Measurements from ENCODE around the gene IGFN1.
"Not testable (repeated sequence)": the region's sequence is repeated elsewhere in the genome, so short reads cannot be mapped to it uniquely, and the experiment has no call there.

Gene IGFN1

GRCh38 chr1:201251851-201252430, 61.3 kb downstream of the IGFN1 start:
- no peak for DNase-seq

DNA sequence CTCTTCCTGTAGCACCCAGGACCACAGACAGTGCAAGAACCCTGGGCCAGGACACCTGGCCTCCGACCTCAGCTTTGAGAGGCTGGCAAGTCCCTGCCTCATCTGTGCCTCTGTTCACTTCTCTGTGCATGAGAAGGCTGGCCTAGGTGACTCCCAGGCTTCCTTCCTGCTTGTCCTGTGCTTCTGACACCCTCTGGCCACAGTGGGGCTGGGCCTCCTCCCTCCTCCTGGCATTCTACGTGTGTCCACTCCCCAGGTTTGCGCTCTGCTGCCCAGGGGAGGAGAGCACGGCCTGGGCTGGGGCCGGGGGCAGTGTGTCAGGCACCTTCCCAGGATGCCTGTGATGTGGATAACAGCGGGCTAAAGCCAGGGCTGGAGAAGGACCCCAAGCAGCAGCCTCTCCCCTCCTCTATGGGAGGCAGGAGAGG, 62.3 kb downstream of the IGFN1 start:
- no peak for DNase-seq

GRCh38 chr1:201253411-201253810, 62.8 kb downstream of the IGFN1 start:
- DNase-seq = no peak

GRCh38 chr1:201253906-201254624, 63.4 kb downstream of the IGFN1 start:
- DNase-seq = no peak

- DNase-seq = peak; percentile 57
Observed at GRCh38 chr1:201254625-201255478, 64.2 kb downstream of the IGFN1 start.

GRCh38 chr1:201255479-201256362, 65.1 kb downstream of the IGFN1 start:
- DNase-seq = no peak

DNA sequence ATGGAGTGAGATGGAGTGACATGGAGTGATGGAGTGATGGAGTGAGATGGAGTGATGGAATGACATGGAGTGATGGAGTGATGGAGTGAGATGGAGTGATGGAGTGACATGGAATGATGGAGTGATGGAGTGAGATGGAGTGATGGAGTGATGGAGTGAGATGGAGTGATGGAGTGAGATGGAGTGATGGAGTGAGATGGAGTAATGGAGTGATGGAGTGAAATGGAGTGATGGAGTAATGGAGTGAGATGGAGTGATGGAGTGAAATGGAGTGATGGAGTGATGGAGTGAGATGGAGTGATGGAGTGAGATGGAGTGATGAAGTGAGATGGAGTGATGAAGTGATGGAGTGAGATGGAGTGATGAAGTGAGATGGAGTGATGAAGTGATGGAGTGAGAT, 67.5 kb downstream of the IGFN1 start:
- not testable (repeated sequence) for DNase-seq

DNA sequence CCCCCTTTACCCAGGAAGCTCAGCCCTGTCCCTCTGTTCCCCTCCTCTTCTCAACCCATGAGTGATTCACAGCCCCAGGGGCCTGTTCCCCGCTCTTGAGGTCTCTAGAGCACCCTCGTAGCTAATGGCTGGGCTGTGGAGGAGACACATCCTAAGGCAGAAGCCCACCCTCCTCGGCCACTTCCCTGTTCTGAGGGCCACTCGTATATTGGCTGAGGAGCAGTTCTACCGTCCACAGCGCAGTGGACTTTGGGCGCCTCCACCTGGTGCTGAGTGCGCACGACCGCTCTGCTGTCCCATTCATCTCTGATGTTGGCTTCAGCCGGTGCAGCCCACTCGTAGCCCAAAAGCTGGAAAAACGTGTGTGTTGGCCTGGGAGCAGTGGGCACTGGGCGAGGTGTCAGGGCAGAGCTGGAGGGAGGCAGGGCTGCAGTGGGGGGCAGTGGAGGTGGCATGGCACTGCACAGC, 68.2 kb downstream of the IGFN1 start:
- no peak for DNase-seq

- DNase-seq = no peak
Observed at GRCh38 chr1:201259476-201260235, 69.0 kb downstream of the IGFN1 start.

DNA sequence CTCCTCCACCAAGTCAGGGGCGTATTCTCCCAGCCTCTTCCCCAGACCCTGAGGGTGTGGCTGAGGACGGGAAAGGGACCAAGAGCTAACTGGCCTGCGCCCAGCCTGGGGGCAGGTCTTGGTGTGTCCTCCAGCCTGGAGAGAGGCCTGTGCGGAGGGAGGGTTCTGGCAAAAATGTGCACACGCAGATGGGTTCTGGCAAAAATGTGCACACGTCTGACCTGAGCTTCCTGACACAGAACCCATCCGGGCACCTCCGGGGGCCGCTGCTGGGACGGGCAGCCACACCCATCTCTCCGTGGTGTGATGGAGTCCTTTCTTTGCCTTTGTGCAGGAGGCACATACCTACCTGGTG, 69.6 kb downstream of the IGFN1 start:
- no peak for DNase-seq

DNA sequence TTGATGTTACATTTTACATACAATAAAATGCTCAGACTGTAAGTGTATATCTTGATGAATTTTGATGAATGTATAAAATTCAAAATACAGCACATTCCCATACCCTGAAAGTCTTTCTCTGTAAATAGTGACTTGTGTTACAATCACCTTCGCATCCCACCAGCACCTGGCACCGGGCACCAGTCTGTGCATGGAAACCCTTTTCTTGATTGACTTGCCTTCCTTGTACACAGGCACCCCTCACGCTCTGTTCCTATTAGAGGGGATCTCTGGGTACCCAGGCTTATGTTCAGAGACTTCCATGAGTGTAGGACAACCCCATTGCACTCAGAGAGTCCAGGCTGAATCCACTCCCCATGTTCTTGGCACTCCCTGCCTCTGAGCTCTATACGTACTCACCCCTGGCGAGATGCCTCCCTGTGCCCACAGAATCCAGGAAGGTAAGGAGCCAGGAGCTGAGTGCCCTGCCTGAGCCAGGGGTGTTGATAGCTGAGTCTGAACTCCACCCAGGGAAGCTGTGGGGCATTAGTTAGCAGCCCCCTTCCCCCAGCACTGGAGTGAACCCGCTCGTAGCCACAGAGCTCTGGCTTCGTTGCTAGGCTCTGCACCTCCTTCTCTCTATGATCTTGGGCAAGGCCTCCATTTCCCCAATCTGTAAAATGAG, 70.2 kb downstream of the IGFN1 start:
- DNase-seq = no peak

- no peak for DNase-seq
Observed at GRCh38 chr1:201261771-201262547, 71.3 kb downstream of the IGFN1 start.

- no peak for DNase-seq
Observed at GRCh38 chr1:201262963-201263608, 72.5 kb downstream of the IGFN1 start.

GRCh38 chr1:201264072-201264471, 73.4 kb downstream of the IGFN1 start:
- no peak for DNase-seq

DNA sequence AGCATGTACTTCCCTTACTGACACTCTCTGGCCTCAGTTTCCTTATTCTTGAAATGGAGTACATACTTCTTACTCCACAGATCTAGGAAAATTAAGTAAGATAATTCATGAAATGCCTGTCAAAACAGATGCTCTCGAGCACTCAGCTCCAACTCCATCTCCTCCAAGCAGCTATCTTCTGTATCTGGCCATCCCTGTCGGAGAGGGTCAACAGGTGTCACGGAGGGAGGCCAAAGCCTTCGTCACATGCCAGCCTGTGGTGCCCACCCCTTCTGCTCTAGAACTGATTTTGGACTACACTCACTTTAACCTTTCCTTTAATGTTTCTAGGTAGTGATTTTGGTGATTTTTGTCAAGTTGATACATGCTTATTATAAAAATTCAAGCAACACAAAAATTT, 73.9 kb downstream of the IGFN1 start:
- DNase-seq = no peak

DNA sequence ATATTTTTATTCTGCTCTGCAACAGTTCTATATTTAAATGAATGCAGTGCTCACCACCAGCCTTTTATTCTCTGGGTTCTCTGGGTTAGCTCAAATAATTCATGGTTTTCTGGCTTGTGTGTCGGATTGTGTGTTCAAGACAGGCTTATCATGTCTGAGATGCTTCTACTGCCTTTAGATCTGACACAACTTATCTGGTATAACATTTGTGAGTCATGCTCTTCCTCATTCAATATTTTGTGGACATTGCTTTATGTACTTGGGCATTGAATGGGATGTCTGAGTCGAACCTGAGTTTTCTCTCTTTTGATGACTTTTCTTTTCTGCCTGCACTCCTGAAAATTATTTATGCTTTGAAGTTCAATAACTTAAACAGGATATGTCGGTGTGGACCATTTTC, 75.1 kb downstream of the IGFN1 start:
- DNase-seq = no peak

GRCh38 chr1:201266276-201266675, 75.7 kb downstream of the IGFN1 start:
- DNase-seq = no peak

DNA sequence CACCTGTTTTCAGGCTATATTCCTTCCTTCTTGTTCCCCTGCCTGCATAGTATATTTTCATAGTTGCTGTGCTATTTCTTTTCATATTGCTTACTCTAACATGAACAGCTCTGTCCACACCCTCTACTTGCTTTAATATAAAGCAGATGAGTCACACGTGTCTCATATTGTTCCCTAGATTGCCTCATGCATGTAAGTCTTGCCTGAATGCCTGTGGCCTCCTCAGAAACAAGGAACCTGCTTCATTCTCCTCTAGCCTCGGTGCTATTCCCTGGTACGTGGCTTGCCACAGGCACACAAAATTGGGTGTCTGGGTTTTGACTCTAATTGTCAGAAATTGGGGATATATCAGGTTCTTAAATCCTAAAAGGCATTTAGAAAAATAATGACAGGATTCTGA, 76.2 kb downstream of the IGFN1 start:
- no peak for DNase-seq

DNA sequence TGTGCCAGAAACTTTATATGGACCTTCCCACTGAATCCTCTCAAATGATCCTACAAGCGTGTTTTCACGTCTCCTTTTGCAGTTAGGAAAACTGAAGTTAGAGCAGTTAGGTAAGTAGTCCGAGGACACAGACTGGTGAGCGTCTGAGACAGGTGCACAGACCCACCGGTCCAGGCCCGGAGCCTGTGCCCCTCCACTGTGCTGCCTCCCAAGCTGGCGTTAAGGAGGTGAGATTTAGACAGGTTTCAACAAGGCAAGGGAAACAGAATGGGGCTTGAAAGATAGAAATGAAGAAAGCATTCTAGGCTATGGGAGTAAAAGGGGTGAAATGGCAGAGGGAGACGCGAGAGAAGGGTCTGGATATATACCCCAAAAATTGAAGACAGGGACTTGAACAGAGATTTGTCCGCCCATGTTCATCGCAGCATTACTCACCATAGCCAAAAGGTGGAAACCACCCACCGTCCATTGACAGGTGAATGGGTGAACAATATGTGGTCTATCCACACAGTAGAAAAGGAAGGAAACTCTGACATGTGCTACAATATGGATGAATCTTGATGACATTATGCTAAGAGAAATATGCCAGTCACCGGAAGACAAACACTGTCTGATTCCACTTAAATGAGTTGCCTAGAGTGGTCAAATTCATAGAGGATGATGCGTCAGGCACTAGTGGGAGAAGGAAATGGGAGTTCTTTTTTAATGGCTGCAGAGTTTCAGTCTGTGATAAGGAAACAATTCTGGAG, 77.0 kb downstream of the IGFN1 start:
- no peak for DNase-seq
